Ishikawa (cell line): ENCODE data around the gene TBC1D30.

Source experiments
- CEBPB ChIP-seq: IDR thresholded peaks from 2 replicates; pipeline ENCODE4 v1.6.1; 2012
- EGR1 ChIP-seq: IDR thresholded peaks from 2 replicates; pipeline ENCODE4 v1.6.1; 2012
- EP300 ChIP-seq: IDR thresholded peaks from 2 replicates; pipeline ENCODE4 v1.6.1; 2012; ENCODE audit warnings: borderline replicate concordance
- REST ChIP-seq: IDR thresholded peaks from 2 replicates; pipeline ENCODE4 v1.6.1; 2012; ENCODE audit warnings: low read depth, mild to moderate bottlenecking
- TEAD4 ChIP-seq: IDR thresholded peaks from 2 replicates; pipeline ENCODE4 v1.6.1; 2012
- YY1 ChIP-seq: IDR thresholded peaks from 2 replicates; pipeline ENCODE4 v1.6.1; 2012; ENCODE audit warnings: low read depth

- TF ChIP-seq EP300 (no peak), TEAD4 (no peak), REST (no peak), CEBPB (no peak), YY1 (no peak), EGR1 (no peak)
These were observed 98.4 kb downstream of the TBC1D30 start for GRCh38 chr12:64922853-64923252.
